Peyer's patch (tissue), 4 donors: ENCODE results near the gene FLOT1.

Experiments used
- POLR2A ChIP-seq, 2 donors: fragments of 450-650 bp; IDR thresholded peaks; one replicate each; pipeline ENCODE4 v1.5.1; 2017; ENCODE audit warnings: antibody characterized with exemption in 2 of 2, mild to moderate bottlenecking in 2 of 2, moderate library complexity in 2 of 2
- TF ChIP-seq, protein P1 (sequence below), 6 experiments: fragments of 450-650 bp in 4 of 6; fragments of 200-600 bp in 2 of 6; sonication (generic) in 1 of 6; IDR thresholded peaks; one replicate each; pipeline ENCODE4 v1.5.1; 2017 to 2019; ENCODE audit warnings: antibody characterized with exemption in 6 of 6, mild to moderate bottlenecking in 3 of 6, moderate library complexity in 1 of 6

DNA sequence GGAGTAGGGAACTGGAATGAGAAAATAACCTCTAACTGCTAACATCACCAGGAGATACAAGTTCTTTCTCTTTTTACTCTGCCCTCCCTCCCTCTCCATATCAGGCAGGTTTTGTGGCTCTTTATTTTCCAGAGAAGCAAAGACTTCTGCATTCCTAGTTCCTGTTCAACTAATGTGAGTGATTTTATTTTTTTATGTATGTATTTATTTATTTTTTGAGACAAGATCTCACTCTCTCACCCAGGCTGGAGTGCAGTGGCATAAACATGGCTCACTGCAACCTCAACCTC is 7.8 kb upstream of the FLOT1 start:
- TF ChIP-seq, protein P1, sequence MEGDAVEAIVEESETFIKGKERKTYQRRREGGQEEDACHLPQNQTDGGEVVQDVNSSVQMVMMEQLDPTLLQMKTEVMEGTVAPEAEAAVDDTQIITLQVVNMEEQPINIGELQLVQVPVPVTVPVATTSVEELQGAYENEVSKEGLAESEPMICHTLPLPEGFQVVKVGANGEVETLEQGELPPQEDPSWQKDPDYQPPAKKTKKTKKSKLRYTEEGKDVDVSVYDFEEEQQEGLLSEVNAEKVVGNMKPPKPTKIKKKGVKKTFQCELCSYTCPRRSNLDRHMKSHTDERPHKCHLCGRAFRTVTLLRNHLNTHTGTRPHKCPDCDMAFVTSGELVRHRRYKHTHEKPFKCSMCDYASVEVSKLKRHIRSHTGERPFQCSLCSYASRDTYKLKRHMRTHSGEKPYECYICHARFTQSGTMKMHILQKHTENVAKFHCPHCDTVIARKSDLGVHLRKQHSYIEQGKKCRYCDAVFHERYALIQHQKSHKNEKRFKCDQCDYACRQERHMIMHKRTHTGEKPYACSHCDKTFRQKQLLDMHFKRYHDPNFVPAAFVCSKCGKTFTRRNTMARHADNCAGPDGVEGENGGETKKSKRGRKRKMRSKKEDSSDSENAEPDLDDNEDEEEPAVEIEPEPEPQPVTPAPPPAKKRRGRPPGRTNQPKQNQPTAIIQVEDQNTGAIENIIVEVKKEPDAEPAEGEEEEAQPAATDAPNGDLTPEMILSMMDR (IDR thresholded peaks at IDR 0.05), result no peak
- TF ChIP-seq POLR2A (IDR thresholded peaks at IDR 0.05), result no peak
